ENCODE results near the gene STARD13.
A peak's percentile ranks its signal among the peaks of the same experiment; 100 is the strongest.

The STARD13 gene

GRCh38 chr13:33139184-33139583 lies 146.4 kb downstream of the STARD13 start:
- DNase-seq = peak; percentile 7

- DNase-seq = no peak
Measured at GRCh38 chr13:33138441-33138840, 147.1 kb downstream of the STARD13 start.

GRCh38 chr13:33137721-33138120 lies 147.8 kb downstream of the STARD13 start:
- no peak for DNase-seq

GRCh38 chr13:33135097-33135496 lies 150.5 kb downstream of the STARD13 start:
- DNase-seq = no peak

GRCh38 chr13:33134213-33134612 lies 151.3 kb downstream of the STARD13 start:
- DNase-seq = no peak

- no peak for DNase-seq
Measured at GRCh38 chr13:33132644-33133440, 152.7 kb downstream of the STARD13 start.

GRCh38 chr13:33129886-33130285 lies 155.7 kb downstream of the STARD13 start:
- no peak for DNase-seq

- DNase-seq = no peak
Measured at GRCh38 chr13:33129094-33129832, 156.3 kb downstream of the STARD13 start.

- DNase-seq = no peak
Measured at GRCh38 chr13:33128134-33128533, 157.4 kb downstream of the STARD13 start.

GRCh38 chr13:33127009-33127551 lies 158.5 kb downstream of the STARD13 start:
- no peak for DNase-seq

- DNase-seq = no peak
Measured at GRCh38 chr13:33125821-33126570, 159.6 kb downstream of the STARD13 start.

- DNase-seq = peak; percentile 10
Measured at GRCh38 chr13:33123066-33123859, 162.3 kb downstream of the STARD13 start.

GRCh38 chr13:33119856-33120543 lies 165.6 kb downstream of the STARD13 start:
- DNase-seq = peak; percentile 2

GRCh38 chr13:33119022-33119781 lies 166.4 kb downstream of the STARD13 start:
- no peak for DNase-seq

- DNase-seq = no peak
Measured at GRCh38 chr13:33116321-33117010, 169.1 kb downstream of the STARD13 start.

- DNase-seq = no peak
Measured at GRCh38 chr13:33115274-33115673, 170.3 kb downstream of the STARD13 start.

- DNase-seq = no peak
Measured at GRCh38 chr13:33114146-33114545, 171.4 kb downstream of the STARD13 start.

- DNase-seq = no peak
Measured at GRCh38 chr13:33112766-33113165, 172.8 kb downstream of the STARD13 start.

GRCh38 chr13:33111414-33112110 lies 174.0 kb downstream of the STARD13 start:
- peak; percentile 5 for DNase-seq

All from NCI-H2029 treated with DMSO at 0.1 percent for 48 hours (cell line).